GM06990 (cell line): ENCODE measurements around the gene ITPKA.
"Not testable (repeated sequence)": the region's sequence is repeated elsewhere in the genome, so short reads cannot be mapped to it uniquely, and the experiment has no call there.

Experiments
- DNase-seq: peaks from one replicate; pipeline ENCODE4 v3.0.0-alpha.2; 2011; ENCODE audit not compliant: insufficient read length; ENCODE audit errors: extremely low read depth
- H3K27me3 ChIP-seq: replicated peaks from 2 replicates; pipeline ENCODE4 v1.6.0; 2011; ENCODE audit warnings: low read length; ENCODE audit not compliant: control insufficient read depth, insufficient read depth
- H3K36me3 ChIP-seq: 2 replicates; pipeline ENCODE4 v1.5.1; 2011; ENCODE audit warnings: low read length; ENCODE audit not compliant: control insufficient read depth, insufficient read depth
- H3K4me3 ChIP-seq: replicated peaks from 2 replicates; pipeline ENCODE4 v1.5.1; 2011; ENCODE audit warnings: low read depth, mild to moderate bottlenecking, control low read depth, low read length
- TF ChIP-seq, protein P1 (sequence below): IDR thresholded peaks from 2 replicates; pipeline ENCODE4 v1.5.1; 2011; ENCODE audit warnings: low read length, control low read depth, mild to moderate bottlenecking, inconsistent platforms; ENCODE audit not compliant: insufficient read depth, poor library complexity, severe bottlenecking

ITPKA gene

DNA sequence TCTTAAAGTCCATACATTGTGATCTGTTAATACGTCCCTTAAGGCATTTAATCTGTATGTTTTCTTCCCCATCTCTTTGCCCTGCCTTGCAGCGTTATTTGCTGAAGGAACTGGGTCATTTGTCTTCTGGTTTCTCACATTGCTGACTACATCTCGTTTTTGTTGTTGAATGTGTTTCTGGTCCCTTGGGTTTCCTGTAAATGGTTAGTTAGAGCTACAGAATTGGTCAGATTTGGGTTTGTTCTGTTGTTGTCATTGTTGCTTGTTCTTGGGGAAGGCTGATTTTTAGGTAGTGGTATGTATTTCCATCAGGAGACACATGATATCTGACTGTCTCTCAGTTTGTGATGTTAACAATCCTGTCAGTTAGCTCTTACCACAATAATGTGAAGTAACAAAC lies 27.0 kb upstream of the ITPKA start:
- no peak for DNase-seq
- Histone ChIP-seq H3K4me3 (no peak overlapping the region), H3K36me3 (peaks cover 7% of the 10 kb centered on the region), H3K27me3 (no peaks in the 10 kb centered on the region)
- TF ChIP-seq, protein P1, sequence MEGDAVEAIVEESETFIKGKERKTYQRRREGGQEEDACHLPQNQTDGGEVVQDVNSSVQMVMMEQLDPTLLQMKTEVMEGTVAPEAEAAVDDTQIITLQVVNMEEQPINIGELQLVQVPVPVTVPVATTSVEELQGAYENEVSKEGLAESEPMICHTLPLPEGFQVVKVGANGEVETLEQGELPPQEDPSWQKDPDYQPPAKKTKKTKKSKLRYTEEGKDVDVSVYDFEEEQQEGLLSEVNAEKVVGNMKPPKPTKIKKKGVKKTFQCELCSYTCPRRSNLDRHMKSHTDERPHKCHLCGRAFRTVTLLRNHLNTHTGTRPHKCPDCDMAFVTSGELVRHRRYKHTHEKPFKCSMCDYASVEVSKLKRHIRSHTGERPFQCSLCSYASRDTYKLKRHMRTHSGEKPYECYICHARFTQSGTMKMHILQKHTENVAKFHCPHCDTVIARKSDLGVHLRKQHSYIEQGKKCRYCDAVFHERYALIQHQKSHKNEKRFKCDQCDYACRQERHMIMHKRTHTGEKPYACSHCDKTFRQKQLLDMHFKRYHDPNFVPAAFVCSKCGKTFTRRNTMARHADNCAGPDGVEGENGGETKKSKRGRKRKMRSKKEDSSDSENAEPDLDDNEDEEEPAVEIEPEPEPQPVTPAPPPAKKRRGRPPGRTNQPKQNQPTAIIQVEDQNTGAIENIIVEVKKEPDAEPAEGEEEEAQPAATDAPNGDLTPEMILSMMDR: no peak

DNA sequence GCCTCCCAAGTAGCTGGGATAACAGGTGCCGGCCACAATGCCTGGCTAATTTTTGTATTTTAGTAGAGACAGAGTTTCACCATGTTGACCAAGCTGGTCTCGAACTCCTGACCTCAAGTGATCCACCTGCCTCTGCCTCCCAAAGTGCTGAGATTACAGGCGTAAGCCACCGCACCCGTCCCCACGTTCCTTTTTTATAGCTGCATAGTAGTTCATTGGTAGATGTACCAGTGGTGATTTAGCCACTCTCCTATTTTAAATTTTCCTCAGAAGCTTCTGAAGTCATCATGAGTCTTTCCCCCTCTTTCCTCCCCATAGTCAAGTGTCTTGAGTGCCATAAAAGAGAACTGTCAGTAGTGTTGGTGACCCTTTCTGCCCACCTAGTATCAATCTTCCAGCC lies 24.0 kb upstream of the ITPKA start:
- H3K4me3 ChIP-seq, H3K36me3 ChIP-seq, H3K27me3 ChIP-seq, DNase-seq: not testable (repeated sequence)

DNA sequence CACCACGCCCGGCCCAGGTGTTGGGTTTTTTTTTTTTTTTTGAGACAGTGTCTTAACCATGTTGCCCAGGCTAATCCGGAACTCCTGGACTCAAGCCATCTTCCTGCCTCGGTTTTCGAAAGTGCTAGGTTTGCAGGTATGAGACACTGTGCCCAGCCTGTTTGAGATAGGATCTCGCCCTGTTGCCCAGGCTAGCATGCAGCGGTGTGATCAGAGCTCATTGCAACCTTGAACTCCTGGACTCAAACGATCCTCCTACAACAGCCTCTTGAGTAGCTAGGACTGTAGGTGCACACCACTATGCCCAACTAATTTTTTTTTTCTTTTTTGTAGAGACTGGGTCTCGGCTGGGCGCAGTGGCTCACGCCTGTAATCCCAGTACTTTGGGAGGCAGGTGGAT lies 20.3 kb upstream of the ITPKA start:
- Histone ChIP-seq H3K4me3 (no peak overlapping the region), H3K36me3 (peaks cover 20% of the 10 kb centered on the region), H3K27me3 (no peaks in the 10 kb centered on the region)
- DNase-seq: no peak
- TF ChIP-seq, protein P1: no peak

DNA sequence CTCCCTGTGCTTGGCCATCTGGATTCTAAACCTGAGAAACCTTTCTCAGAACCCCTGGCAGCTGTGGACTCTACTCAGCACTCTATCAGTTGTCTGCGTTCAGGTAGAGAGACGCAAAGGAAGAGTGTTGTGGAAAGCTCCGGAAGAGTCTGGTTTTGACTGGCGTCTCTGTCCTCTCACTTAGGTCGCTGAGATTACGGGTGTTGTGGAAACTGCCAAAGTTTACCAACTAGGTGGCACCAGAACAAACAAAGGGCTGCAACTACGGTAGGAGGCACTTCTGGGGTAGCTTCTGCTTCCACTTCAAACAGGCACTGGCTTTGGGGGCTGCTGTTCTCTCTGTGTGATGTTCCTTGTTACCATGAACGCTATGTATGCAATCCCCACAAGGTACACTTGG lies 19.2 kb upstream of the ITPKA start:
- TF ChIP-seq, protein P1: no peak
- H3K36me3 ChIP-seq: peaks cover 23% of the 10 kb centered on the region
- DNase-seq: no peak
- no peak overlapping the region for H3K4me3 ChIP-seq
- no peaks in the 10 kb centered on the region for H3K27me3 ChIP-seq

DNA sequence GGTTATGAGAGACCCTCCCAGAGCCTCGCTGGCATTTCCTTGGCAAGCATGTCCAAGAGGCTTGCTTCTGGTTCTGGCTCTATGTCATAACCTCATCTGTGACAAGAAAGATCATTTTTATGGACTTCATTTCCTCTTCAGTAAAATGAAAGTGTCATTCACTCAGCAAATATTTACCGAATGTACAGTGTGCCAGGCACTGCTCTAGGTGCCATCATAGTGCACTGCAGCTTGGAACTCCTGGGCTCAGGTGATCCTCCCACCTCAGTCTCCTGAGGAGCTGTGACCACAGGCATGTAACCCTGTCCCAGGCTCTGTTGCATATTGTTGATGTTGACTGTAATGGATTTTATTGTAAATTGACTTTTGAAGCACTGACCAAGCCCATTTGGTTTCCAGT lies 18.7 kb upstream of the ITPKA start:
- DNase-seq: no peak
- TF ChIP-seq, protein P1: no peak
- Histone ChIP-seq H3K27me3 (no peaks in the 10 kb centered on the region), H3K4me3 (no peak overlapping the region), H3K36me3 (peaks cover 21% of the 10 kb centered on the region)

DNA sequence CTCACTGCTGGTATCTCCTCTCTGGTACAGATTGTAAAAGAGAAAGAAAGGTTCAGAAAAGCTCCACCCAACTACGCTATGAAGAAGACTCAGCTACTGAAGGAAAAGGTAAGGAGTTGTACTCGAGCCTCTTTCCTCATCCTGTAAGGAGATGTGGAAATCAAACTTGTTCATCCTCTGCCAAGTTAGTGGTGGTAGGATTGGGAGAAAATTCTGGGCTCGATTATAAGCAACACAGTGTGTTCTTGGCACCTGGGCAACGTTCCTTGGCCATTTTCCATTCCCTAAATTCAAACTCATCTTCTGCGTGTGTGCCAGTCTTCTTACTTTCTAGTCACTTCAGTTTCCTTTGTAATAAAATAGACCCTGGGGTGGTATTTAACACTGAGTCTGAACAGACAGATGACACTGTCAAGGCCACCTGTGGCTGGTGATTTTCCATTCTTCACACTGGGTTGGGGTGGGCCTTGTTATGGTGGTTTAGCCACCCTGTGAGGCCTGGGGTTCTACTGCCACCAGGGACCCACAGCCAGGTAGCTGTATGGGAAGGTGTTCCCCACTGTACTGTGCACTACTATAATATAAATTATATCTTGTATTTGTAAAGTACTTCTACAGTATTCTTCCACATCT lies 17.1 kb upstream of the ITPKA start:
- Histone ChIP-seq H3K36me3 (peaks cover 27% of the 10 kb centered on the region), H3K4me3 (no peak overlapping the region), H3K27me3 (no peaks in the 10 kb centered on the region)
- no peak for DNase-seq
- TF ChIP-seq, protein P1: no peak
